Adrenal gland (tissue), 12 donors: ENCODE measurements around the gene KLF7. TPM values are rescaled to one million over a fixed set of nuclear protein-coding genes. Genes with fewer than 3 reads are reported as not detected.

ENCODE experiments used
- DNase-seq, 7 donors: peaks; one replicate each; pipeline ENCODE4 v3.0.0-alpha.2; 2019 to 2020
- H3K27ac ChIP-seq, 5 donors: fragments of 200-600 bp; sonication (generic) in 4 of 5; 1 replicate in 3 of 5; 2 replicates in 2 of 5; pipeline versions ENCODE4 v1.5.1 to v1.8.0; 2016 to 2020; ENCODE audit warnings: mild to moderate bottlenecking in 1 of 5
- H3K27me3 ChIP-seq: fragments of 200-600 bp; 2 replicates; pipeline ENCODE4 v1.8.0; 2021
- H3K36me3 ChIP-seq, 2 donors: fragments of 200-600 bp; replicated peaks in 1 of 2; 1 replicate in 1 of 2; 2 replicates in 1 of 2; pipeline versions ENCODE4 v1.5.1 to v1.8.0; 2018 to 2022
- H3K4me1 ChIP-seq, 2 donors: fragments of 200-600 bp; replicated peaks in 1 of 2; 1 replicate in 1 of 2; 2 replicates in 1 of 2; pipeline versions ENCODE4 v1.5.1 to v1.8.0; 2018 to 2021
- H3K4me3 ChIP-seq, 4 donors: fragments of 200-600 bp; sonication (generic) in 3 of 4; one replicate each; pipeline ENCODE4 v1.5.1; 2016 to 2018
- H3K9me3 ChIP-seq, 3 donors: fragments of 200-600 bp; sonication (generic) in 1 of 3; replicated peaks in 1 of 3; 1 replicate in 2 of 3; 2 replicates in 1 of 3; pipeline versions ENCODE4 v1.5.1 to v1.8.0; 2016 to 2021
- CTCF ChIP-seq, 6 experiments: fragments of 450-650 bp in 4 of 6; fragments of 200-600 bp in 2 of 6; sonication (generic) in 1 of 6; IDR thresholded peaks; 1 replicate in 5 of 6; 2 replicates in 1 of 6; pipeline versions ENCODE4 v1.5.1 to v1.8.0; 2016 to 2021; ENCODE audit warnings: antibody characterized with exemption in 6 of 6, mild to moderate bottlenecking in 2 of 6, moderate library complexity in 1 of 6
- POLR2A ChIP-seq, 2 donors: fragments of 450-650 bp; IDR thresholded peaks; one replicate each; pipeline ENCODE4 v1.6.1; 2017; ENCODE audit warnings: antibody characterized with exemption in 2 of 2, mild to moderate bottlenecking in 2 of 2, moderate library complexity in 1 of 2
- WGBS, 4 donors: extraction: QIAGEN DNeasy Blood & Tissue Kit in 2 of 4; methylation state at CpG; one replicate each; pipeline versions ENCODE4 v1.1.5 to v1.1.7; 2013 to 2017; 5-methylcytosine and 5-hydroxymethylcytosine counted together
- intact Hi-C, 2 donors: fragments of 100-400 bp; cut with DNase I; formaldehyde crosslinking; loops; one replicate each; pipeline versions ENCODE4 v1.14.1 to v1.15.0; 2022 to 2023
- polyA plus RNA-seq, 3 donors: library from polyadenylated mRNA; stranded (reverse); fragments of 200-250 nt in 2 of 3; fragments of 350-450 nt in 1 of 3; fragmentation: Illumina TruSeq in 1 of 3; extraction: RNeasy Lipid Tissue Mini Kit (QIAGEN cat#74804) in 1 of 3; gene quantifications; one replicate each; pipeline ENCODE4 v1.2.3, GENCODE V29; 2013 to 2014
- total RNA-seq, 9 donors: library from RNA; depleted of rRNA in 4 of 9; stranded (reverse); fragments of >200 nt in 4 of 9; fragments of 120-200 nt in 1 of 9; fragmentation: NEBNext Ultra II Directional in 1 of 9; extraction: Animal tissue kit (Norgen Biotek cat#: 25700) in 1 of 9; gene quantifications; one replicate each; pipeline versions ENCODE4 v1.1.0 to v1.2.4, GENCODE V29; 2013 to 2023
- donor health status: healthy with polysubstance abuse.
- donor health status: Bipolar disorder and iron deficiency.
- donor health status: DM: yes; HTN: yes; CAD: no.
- donor health status: DM: no; HTN: no; CAD: no.
- donor health status: DM: no; HTN: no; CAD: no.
- donor health status: DM: yes; HTN: yes; CAD: no.

KLF7 gene
- total and polyA plus RNA-seq, 12 donors, result 3.6 to 45.9 (median 17.8) TPM

GRCh38 chr2:207157162-207157481, 8.6 kb downstream of the KLF7 start:
- H3K4me1 ChIP-seq, result peaks cover 53 to 97% of the 10 kb centered on the region in 2 donors
- intact Hi-C loops, result loop anchor here in 1 of 2 donors (10.0 kb wide), 1 partner anchor 172 kb away; no protein-coding TSS in a partner anchor

GRCh38 chr2:207156451-207157161, 9.1 kb downstream of the KLF7 start:
- TF ChIP-seq POLR2A (IDR thresholded peaks at IDR 0.05), result no peak
- no peak for TF ChIP-seq CTCF (IDR thresholded peaks at IDR 0.05)
- Histone ChIP-seq H3K27me3 (no peaks in the 10 kb centered on the region), H3K4me3 (no peak overlapping the region), H3K9me3 (no peaks in the 10 kb centered on the region), H3K27ac (peak overlapping the region in 1 of 5 donors; percentile 49), H3K36me3 (no peaks in the 10 kb centered on the region), H3K4me1 (peaks cover 53 to 97% of the 10 kb centered on the region in 2 donors)
- no peak for DNase-seq
- intact Hi-C loops, result loop anchor here in 1 of 2 donors (10.0 kb wide), 1 partner anchor 172 kb away; no protein-coding TSS in a partner anchor
- 76 to 93% (median 85%) methylated on average over 5 of the region's 5 CpGs for WGBS, 4 donors

More at GRCh38 chr2:207157162-207157481, 8.6 kb downstream of the KLF7 start:
- H3K27me3 ChIP-seq, result no peaks in the 10 kb centered on the region
- TF ChIP-seq CTCF (IDR thresholded peaks at IDR 0.05), result no peak
- no peak for TF ChIP-seq POLR2A (IDR thresholded peaks at IDR 0.05)
- peak overlapping the region in 1 of 5 donors; percentile 61 for H3K27ac ChIP-seq
- H3K36me3 ChIP-seq, result no peaks in the 10 kb centered on the region
- no peak overlapping the region for H3K4me3 ChIP-seq
- H3K9me3 ChIP-seq, result no peaks in the 10 kb centered on the region
- 74 to 96% (median 78%) methylated on average over 1 of the region's 1 CpG for WGBS, 4 donors
- no peak for DNase-seq

- no peak for DNase-seq
- 77 to 85% (median 81%) methylated on average over 11 of the region's 11 CpGs for WGBS, 4 donors
- peaks cover 47 to 97% of the 10 kb centered on the region in 2 donors for H3K4me1 ChIP-seq
Observed at GRCh38 chr2:207155516-207156444, 10.0 kb downstream of the KLF7 start.

More at GRCh38 chr2:207155516-207156444, 10.0 kb downstream of the KLF7 start:
- TF ChIP-seq POLR2A (IDR thresholded peaks at IDR 0.05) (no peak), CTCF (IDR thresholded peaks at IDR 0.05) (no peak)
- Histone ChIP-seq H3K9me3 (no peaks in the 10 kb centered on the region), H3K36me3 (no peaks in the 10 kb centered on the region), H3K27me3 (no peaks in the 10 kb centered on the region), H3K27ac (peak overlapping the region in 1 of 5 donors; percentile 49), H3K4me3 (no peak overlapping the region)
- intact Hi-C loops, result loop anchor here in 1 of 2 donors (10.0 kb wide), 1 partner anchor 171 kb away; no protein-coding TSS in a partner anchor
